IMR-90 (cell line): Measurements from ENCODE around the gene PEX11G. TPM values are rescaled to one million over a fixed set of nuclear protein-coding genes. Genes with fewer than 3 reads are reported as not detected.

Experiments
- ATAC-seq: fragments of 200-7000 bp; cut with Tn5 transposase; 2 replicates; pipeline ENCODE4 v1.9.1; 2020; ENCODE audit warnings: low read depth, mild to moderate bottlenecking, moderate library complexity
- BruUV-seq: library from RNA; stranded (reverse); fragments of 400-500 nt; replicated peaks from 2 replicates; lab custom pipeline; 2021; lab: Mats Ljungman, UMichigan
- CTCF ChIA-PET: fragments of 300-600 bp; formaldehyde crosslinking; extraction: SDS; loops from one replicate; lab custom pipeline; 2021; ENCODE audit warnings: antibody characterized with exemption; lab: Yijun Ruan, JAX
- POLR2A ChIA-PET: fragments of 300-600 bp; sonication (Branson Sonifier 250); formaldehyde crosslinking; loops from one replicate; lab custom pipeline; 2022; ENCODE audit warnings: antibody characterized with exemption; ENCODE audit not compliant: unreplicated experiment; lab: Charles Lee
- DNase-seq: peaks from one replicate; pipeline ENCODE4 v3.0.0; 2013
- H2AFZ ChIP-seq: replicated peaks from 2 replicates; pipeline ENCODE3; 2013; ENCODE audit warnings: low read length, mild to moderate bottlenecking; ENCODE audit not compliant: poor library complexity
- H2AK5ac ChIP-seq: 2 replicates; pipeline ENCODE4 v1.6.1; 2013; ENCODE audit warnings: low read depth, low read length, inconsistent platforms
- H2AK9ac ChIP-seq: replicated peaks from 2 replicates; pipeline ENCODE3; 2013; ENCODE audit warnings: mild to moderate bottlenecking, low read depth, low read length, moderate library complexity; ENCODE audit not compliant: poor library complexity
- H2BK120ac ChIP-seq: 2 replicates; pipeline ENCODE4 v1.6.1; 2013; ENCODE audit warnings: low read depth, low read length, inconsistent platforms
- H2BK15ac ChIP-seq: 3 replicates; pipeline ENCODE4 v1.6.1; 2013; ENCODE audit warnings: low read depth, low read length, inconsistent platforms
- H2BK20ac ChIP-seq: 2 replicates; pipeline ENCODE4 v1.6.1; 2013; ENCODE audit warnings: low read depth, mild to moderate bottlenecking, inconsistent platforms, low read length, moderate library complexity
- H2BK5ac ChIP-seq: 2 replicates; pipeline ENCODE4 v1.6.1; 2013; ENCODE audit warnings: mild to moderate bottlenecking, low read depth, low read length, inconsistent platforms; ENCODE audit not compliant: poor library complexity, severe bottlenecking
- H3K14ac ChIP-seq: replicated peaks from 2 replicates; pipeline ENCODE4 v1.6.1; 2013; ENCODE audit warnings: low read depth, low read length, inconsistent platforms
- H3K18ac ChIP-seq: 2 replicates; pipeline ENCODE4 v1.6.1; 2013; ENCODE audit warnings: low read depth, low read length, control low read depth
- H3K23ac ChIP-seq: 2 replicates; pipeline ENCODE4 v1.6.1; 2013; ENCODE audit warnings: low read depth, low read length, inconsistent platforms
- H3K27ac ChIP-seq: 2 replicates; pipeline ENCODE4 v1.5.1; 2013; ENCODE audit warnings: mild to moderate bottlenecking, control low read depth, low read length; ENCODE audit not compliant: insufficient read depth
- H3K27me3 ChIP-seq: 2 replicates; pipeline ENCODE4 v1.6.1; 2013; ENCODE audit warnings: low read length; ENCODE audit not compliant: control insufficient read depth, insufficient read depth
- H3K36me3 ChIP-seq: 2 replicates; pipeline ENCODE4 v1.6.1; 2013; ENCODE audit warnings: low read length, mixed read lengths; ENCODE audit not compliant: control insufficient read depth, insufficient read depth
- H3K4ac ChIP-seq: 2 replicates; pipeline ENCODE4 v1.6.1; 2013; ENCODE audit warnings: low read depth, low read length, inconsistent platforms
- H3K4me1 ChIP-seq: 2 replicates; pipeline ENCODE4 v1.6.1; 2013; ENCODE audit warnings: low read length, mixed read lengths; ENCODE audit not compliant: control insufficient read depth, insufficient read depth
- H3K4me2 ChIP-seq: 2 replicates; pipeline ENCODE4 v1.6.1; 2013; ENCODE audit warnings: low read depth, mild to moderate bottlenecking, control low read depth, low read length, moderate library complexity
- H3K4me3 ChIP-seq: 2 replicates; pipeline ENCODE4 v1.5.1; 2013; ENCODE audit warnings: low read depth, mild to moderate bottlenecking, control low read depth, low read length, moderate library complexity; ENCODE audit not compliant: insufficient read depth
- H3K56ac ChIP-seq: 2 replicates; pipeline ENCODE4 v1.6.1; 2013; ENCODE audit warnings: low read length, inconsistent platforms; ENCODE audit not compliant: insufficient read depth; ENCODE audit errors: extremely low read depth
- H3K79me1 ChIP-seq, 2 experiments: 2 replicates each; pipeline ENCODE4 v1.6.1; 2013; ENCODE audit warnings: low read length in 2 of 2, inconsistent platforms in 1 of 2, low read depth in 1 of 2
- H3K9ac ChIP-seq: 2 replicates; pipeline ENCODE4 v1.6.1; 2013; ENCODE audit warnings: low read depth, low read length, control low read depth
- H3K9me1 ChIP-seq: 2 replicates; pipeline ENCODE4 v1.6.1; 2013; ENCODE audit warnings: low read length, inconsistent platforms; ENCODE audit not compliant: insufficient read depth
- H3K9me3 ChIP-seq: 2 replicates; pipeline ENCODE4 v1.6.1; 2013; ENCODE audit warnings: low read length; ENCODE audit not compliant: control insufficient read depth, insufficient read depth
- H4K20me1 ChIP-seq: 2 replicates; pipeline ENCODE4 v1.6.1; 2013; ENCODE audit warnings: low read length, inconsistent platforms; ENCODE audit not compliant: insufficient read depth
- H4K5ac ChIP-seq: 2 replicates; pipeline ENCODE4 v1.6.1; 2013; ENCODE audit warnings: mild to moderate bottlenecking, low read depth, low read length, control low read depth
- H4K8ac ChIP-seq, 2 experiments: 2 replicates each; pipeline ENCODE4 v1.6.1; 2013; ENCODE audit warnings: low read depth in 2 of 2, low read length in 2 of 2, control low read depth in 1 of 2, inconsistent platforms in 1 of 2
- H4K91ac ChIP-seq: 2 replicates; pipeline ENCODE4 v1.6.1; 2013; ENCODE audit warnings: low read depth, low read length, inconsistent platforms; ENCODE audit not compliant: insufficient read depth
- SMC3 ChIP-seq: fragments of 150-350 bp; IDR thresholded peaks from 2 replicates; pipeline ENCODE4 v1.6.1; 2016; ENCODE audit warnings: low read depth, mild to moderate bottlenecking, antibody characterized with exemption, low read length, moderate library complexity
- WGBS, 2 experiments: methylation state at CpG; one replicate each; pipeline versions ENCODE4 v1.1.5 to v1.1.7; 2013; ENCODE audit warnings: missing lambda C conversion rate in 2 of 2; ENCODE audit not compliant: insufficient read length in 1 of 2; ENCODE audit errors: extremely low coverage in 2 of 2; 5-methylcytosine and 5-hydroxymethylcytosine counted together
- dilution Hi-C: fragments of 300-500 bp; cut with HindIII; formaldehyde crosslinking; loops from one replicate; pipeline ENCODE4 v1.14.3; 2018; ENCODE audit warnings: low sequenced_read_pairs; ENCODE audit not compliant: unreplicated experiment
- in situ Hi-C: fragments of 300-500 bp; cut with MboI; formaldehyde crosslinking; loops from 3 replicates; pipeline ENCODE4 v1.14.3; 2019; ENCODE audit warnings: low sequenced_read_pairs, inconsistent platforms, mixed read lengths
- intact Hi-C: fragments of 100-400 bp; cut with micrococcal nuclease; formaldehyde crosslinking; loops from 2 replicates; pipeline ENCODE4 v1.10.0; 2022
- polyA plus RNA-seq, 3 experiments: library from polyadenylated mRNA; depleted of rRNA; stranded (reverse); fragments of >200 nt; gene quantifications; 2 replicates each; pipeline ENCODE4 v1.2.3, GENCODE V29; 2012; ENCODE audit warnings: low replicate concordance in 1 of 3
- total RNA-seq: library from RNA; depleted of rRNA; stranded (reverse); fragments of >200 nt; gene quantifications from 2 replicates; pipeline ENCODE4 v1.2.3, GENCODE V29; 2012

The PEX11G gene
- total and polyA plus RNA-seq, 2 of the 4 experiments (the other 2 are of a cell fraction) = 0.72 to 1.7 TPM

- Histone ChIP-seq H2BK15ac (no peak overlapping the region), H3K14ac (no peak overlapping the region), H4K20me1 (no peaks in the 10 kb centered on the region), H3K56ac (no peak overlapping the region), H4K91ac (no peak overlapping the region), H2BK5ac (no peak overlapping the region), H3K9me3 (no peaks in the 10 kb centered on the region; the same call in 1 of the 2 replicates), H2AK5ac (no peak overlapping the region; the same call in 1 of the 2 replicates), H3K4me3 (no peak overlapping the region), H3K4me2 (no peak overlapping the region), H3K36me3 (peaks cover 1% of the 10 kb centered on the region; the same call in 1 of the 2 replicates), H3K18ac (no peak overlapping the region), H3K9ac (no peak overlapping the region), H4K5ac (no peak overlapping the region), H2AFZ (peak overlapping the region; percentile 67), H3K27me3 (no peaks in the 10 kb centered on the region), H3K79me1 (no peaks in the 10 kb centered on the region), H2BK120ac (no peak overlapping the region), H3K27ac (no peak overlapping the region), H3K23ac (no peak overlapping the region; the same call in 1 of the 2 replicates), H3K4me1 (peaks cover 2% of the 10 kb centered on the region; the same call in 1 of the 2 replicates), H3K9me1 (no peaks in the 10 kb centered on the region), H4K8ac (no peak overlapping the region), H2BK20ac (no peak overlapping the region), H3K4ac (no peak overlapping the region), H2AK9ac (peak overlapping the region; percentile 62)
- ChIA-PET CTCF (no interaction called here), POLR2A (no interaction called here)
- dilution Hi-C loops = no loop called here
- TF ChIP-seq SMC3 = no peak
- intact Hi-C loops = no loop called here
- DNase-seq = no peak
- in situ Hi-C loops = no loop called here
- no TSS peak for BruUV-seq
- ATAC-seq = no peak
- 60% methylated on average over 4 of the region's 37 CpGs; no CpG with 5 or more reads in 1 of the 2 experiments for WGBS, 2 experiments
These were observed 6.0 kb downstream of the PEX11G start for GRCh38 chr19:7482584-7483439.
